IPS DF 4.7 (cell line): ENCODE measurements around the gene ARL3.
"Not testable (repeated sequence)": the region's sequence is repeated elsewhere in the genome, so short reads cannot be mapped to it uniquely, and the experiment has no call there.

Source experiments
- DNase-seq: peaks from one replicate; pipeline ENCODE4 v3.0.0-alpha.2; 2013; ENCODE audit warnings: low spot score; ENCODE audit errors: extremely low read depth

Gene ARL3, protein sequence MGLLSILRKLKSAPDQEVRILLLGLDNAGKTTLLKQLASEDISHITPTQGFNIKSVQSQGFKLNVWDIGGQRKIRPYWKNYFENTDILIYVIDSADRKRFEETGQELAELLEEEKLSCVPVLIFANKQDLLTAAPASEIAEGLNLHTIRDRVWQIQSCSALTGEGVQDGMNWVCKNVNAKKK

DNA sequence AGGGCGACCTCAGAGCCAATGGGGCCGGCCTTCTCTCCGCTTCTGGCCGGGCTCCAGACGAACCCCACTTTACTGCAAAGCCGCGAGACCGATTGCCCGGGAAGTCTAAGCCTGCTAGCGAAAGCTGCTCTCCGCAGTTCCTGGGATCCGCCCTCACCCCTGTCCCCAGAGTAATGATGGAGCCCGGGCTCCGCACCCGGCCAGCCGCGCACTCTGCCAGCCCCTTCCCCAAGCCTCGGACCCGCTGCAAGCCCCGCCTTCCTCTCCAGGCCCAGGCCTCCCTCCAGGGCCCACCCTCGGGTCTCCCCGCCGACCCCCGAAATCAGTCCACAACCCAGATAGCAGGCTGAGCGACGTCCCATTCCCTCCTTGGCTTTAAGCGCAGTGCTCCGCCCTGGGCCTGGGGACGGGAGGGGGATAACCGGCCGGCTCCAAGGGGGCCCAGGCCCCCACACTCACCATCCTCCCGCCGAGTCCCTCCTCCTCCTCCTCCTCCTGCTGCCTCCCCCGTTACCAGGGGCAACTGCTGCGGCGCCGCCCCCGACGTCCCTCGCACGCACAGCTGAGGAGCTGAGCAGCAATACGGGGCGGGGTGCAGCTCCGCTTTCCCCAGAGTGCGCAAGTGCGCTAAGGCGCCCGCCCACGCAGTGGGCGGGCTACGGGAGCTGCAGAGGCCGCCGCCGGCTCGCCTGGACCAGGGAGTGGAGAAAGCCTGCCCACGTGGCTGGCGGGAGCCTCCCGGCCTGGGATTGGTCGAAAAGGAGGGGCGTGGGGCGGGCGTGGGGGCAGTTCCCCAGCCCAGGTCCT is at the start of gene ARL3:
Gene ARL3, minus strand, starts transcription at position 584 of the 807 bp plus-strand sequence. Its CDS starts 122 bp downstream, at position 462.
- peak; percentile 83 for DNase-seq

DNA sequence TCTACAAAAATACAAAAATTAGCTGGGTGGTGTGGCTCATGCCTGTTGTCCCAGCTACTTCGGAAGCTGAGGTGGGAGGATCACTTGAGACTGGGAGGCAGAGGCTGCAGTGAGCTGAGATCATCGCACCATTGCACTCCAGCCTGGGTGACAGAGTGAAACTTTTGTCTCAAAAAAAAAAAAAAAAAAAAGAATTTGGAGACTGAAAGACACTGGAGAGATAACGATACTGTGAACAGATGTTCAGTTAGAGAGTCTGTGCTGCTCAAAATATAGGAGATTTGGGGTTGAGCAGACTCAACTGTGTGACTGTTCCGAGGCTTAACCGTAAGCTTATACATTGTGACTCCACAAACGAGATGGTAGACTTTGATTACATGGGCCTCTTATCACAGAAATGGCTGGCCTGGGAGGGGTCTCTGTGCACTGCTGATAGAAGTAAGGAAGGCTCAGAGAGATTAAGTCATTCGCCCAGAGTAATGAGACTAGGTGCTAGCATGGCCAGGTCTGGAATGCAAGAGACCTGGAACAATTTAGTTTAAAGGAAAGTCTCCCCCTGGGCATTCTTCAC is 48.9 kb upstream of the ARL3 start:
- no peak for DNase-seq

DNA sequence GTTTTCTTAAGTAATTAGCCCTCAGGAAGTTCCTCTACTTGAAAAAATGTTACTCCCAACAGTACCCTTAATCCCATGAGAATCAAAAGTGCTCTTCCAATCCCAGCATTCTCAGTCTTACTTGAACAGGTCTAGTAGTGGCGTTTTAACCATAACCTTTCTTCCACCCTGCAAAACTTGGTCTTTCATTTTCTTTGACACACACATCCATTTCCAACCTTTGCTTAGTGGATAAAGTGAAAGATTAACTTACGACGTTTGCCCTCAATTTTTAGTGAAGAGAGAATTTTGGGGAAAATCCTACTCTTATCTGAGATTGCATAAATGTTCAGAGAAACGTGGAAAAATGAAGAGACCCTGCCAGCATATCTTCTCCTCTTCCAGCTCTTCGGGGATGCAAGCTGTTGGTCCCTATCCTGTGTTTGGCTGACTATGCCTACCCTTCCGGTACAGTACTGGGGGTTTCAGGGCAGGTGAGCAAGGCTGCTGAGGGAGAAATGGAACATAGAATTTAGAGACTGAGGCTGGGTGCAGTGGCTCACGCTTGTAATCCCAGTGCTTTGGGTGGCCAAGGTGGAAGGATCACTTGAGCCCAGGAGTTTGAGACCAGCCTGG is 48.3 kb upstream of the ARL3 start:
- DNase-seq = no peak

DNA sequence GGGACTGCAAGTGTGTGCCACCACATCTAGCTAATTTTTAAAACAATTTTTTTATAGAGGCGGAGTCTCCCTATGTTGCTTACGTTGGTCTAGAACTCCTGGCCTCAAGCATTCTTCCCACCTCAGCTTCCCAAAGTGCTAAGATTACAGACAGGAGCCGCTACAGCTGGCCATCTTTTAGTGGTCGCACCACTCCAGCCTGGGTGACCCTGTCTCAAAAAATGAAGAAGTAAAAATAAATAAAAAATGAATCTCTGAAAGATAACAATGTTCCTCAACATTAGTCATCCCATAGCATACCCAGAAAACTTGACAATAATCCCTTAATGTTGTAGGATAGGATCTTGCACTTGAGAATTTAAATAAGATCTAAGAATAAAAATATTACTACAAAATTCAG is 47.8 kb upstream of the ARL3 start:
- DNase-seq = no peak

DNA sequence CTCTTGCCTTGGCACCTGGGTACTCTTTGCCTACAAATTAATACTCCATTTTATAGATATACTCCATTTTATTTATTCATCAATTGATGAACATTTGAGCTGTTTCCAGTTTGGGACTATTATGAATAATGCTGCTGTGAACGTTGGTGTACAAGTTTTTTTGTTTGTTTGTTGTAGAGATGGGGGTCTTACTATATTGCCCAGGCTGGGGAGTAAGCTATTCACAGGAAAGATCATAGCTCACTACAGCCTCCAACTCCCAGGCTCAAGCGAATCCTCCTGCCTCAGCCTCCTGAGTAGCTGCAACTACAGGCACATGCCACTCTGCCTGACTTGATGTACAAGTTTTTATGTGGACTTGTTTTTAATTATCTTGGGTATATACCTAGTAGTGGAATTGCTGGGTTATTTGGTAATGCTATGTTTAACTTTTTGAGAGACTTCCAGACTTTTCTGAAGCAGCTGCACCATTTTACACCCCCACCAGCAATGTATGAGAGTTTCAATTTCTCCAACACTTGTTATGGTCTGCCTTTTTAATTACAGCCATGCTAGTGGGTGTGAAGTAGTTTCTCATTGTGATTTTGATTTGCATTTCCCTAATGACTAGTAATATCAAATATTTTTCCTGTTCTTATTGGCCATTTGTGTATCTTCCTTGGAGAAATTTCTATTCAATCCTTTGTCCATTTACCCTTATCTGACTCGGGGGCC is 45.5 kb upstream of the ARL3 start:
- no peak for DNase-seq

DNA sequence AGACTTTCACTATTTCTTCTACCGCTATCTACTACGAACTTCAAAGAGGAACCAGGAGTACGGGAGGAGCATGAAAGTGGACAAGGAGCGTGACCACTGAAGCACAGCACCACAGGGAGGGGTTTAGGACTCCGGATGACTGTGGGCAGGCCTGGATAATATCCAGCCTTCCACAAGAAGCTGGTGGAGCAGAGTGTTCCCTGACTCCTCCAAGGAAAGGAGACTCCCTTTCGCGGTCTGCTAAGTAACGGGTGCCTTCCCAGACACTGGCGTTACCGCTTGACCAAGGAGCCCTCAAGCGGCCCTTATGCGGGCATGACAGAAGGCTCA is 44.7 kb upstream of the ARL3 start:
- DNase-seq = not testable (repeated sequence)

DNA sequence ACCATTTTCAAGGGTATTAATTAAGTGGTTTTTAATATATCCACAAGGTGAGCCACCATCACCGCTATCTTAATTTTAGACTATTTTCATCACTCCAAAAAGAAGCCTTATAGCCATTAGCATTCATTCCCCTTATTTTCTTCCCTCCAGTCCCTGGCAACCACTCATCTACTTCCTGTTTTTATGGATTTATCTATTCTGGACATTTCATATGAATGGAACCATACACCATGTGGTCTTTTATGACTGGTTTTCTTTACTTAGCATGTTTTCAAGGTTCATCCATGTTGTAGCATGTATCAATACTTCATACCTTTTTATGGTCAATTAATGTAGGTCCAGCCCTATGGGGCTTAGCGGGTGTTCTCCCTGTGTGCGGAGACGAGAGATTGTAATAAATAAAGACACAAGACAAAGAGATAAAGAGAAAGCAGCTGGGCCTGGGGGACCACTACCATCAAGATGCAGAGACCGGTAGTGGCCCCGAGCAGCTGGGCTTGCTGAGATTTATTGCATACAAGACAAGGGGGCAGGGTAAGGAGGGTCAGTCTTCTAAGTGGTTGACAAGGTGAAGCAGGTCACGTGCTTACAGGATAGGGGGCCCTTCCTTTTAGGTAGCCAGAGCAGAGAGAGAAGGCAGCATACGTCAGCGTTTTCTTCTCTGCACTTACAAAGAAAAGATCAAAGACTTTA is 44.2 kb upstream of the ARL3 start:
- no peak for DNase-seq

DNA sequence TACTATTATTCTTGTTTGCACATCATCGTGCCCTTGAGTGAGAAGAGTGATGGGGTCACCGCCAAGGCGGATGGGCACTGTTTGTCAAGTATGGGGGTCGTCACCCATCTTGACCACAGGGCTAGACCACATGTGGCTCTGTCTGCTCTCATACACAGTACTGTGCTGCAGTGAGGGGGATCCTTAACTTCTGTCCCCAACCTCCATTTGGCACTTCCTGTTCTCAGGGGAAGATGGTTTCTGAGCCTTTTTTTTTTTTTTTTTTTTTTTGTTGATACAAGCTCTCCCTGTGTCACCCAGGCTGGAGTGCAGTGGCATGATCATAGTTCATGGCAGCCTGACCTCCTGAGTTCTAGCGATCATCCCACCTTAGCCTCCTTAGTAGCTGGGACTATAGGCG is 43.1 kb upstream of the ARL3 start:
- DNase-seq = no peak

DNA sequence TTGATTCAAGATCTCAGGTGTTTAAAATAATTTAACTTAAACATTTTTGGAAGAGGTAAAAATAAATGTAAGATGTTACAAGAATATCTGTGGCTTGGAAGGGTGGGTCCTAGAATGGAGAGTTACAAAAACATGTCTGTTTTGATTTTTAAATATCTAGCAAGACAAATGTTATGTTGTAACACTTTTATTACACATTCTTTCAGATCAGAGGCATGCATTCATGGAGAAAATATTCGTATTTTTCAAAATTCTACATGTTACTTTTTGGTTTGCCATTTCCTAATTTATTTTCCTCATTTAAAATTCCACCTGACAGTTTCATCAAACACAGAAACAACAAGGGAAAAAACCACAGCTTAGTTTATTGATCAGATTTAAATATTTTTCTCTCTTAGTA is 39.5 kb upstream of the ARL3 start:
- no peak for DNase-seq

DNA sequence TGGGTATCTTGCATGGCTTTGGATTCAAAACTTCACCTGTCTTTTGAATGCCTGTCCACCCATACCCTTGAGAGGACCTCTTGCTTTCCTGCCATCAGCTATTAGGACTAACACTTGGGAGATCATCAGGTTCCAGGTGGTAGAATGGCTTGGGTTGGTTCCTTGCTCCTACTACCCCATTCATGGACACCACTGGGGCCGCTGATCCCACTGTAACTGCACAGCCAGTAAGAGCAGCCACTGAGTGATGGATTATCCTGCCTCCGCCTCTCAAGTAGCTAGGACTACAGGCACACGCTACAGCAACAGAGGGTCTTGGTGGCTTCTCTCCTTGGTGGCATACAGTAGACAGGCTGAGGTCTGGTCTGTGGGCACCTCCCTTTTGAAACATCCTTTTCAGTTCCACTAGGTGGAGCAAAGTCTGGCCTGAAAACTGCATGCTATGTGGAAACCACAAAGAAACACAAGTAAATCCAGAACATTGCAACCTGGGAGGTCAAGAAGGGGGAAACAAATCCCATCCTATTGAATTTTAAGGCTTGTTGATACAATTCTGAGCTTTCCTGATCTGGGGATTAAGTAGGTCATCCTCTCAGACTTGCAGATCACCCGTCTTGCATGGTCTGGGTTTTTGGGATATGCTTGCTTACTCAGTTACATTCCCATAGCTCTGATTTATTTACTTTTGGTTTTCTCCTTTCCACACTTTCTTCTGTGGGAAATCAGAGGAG is 38.9 kb upstream of the ARL3 start:
- DNase-seq = no peak

DNA sequence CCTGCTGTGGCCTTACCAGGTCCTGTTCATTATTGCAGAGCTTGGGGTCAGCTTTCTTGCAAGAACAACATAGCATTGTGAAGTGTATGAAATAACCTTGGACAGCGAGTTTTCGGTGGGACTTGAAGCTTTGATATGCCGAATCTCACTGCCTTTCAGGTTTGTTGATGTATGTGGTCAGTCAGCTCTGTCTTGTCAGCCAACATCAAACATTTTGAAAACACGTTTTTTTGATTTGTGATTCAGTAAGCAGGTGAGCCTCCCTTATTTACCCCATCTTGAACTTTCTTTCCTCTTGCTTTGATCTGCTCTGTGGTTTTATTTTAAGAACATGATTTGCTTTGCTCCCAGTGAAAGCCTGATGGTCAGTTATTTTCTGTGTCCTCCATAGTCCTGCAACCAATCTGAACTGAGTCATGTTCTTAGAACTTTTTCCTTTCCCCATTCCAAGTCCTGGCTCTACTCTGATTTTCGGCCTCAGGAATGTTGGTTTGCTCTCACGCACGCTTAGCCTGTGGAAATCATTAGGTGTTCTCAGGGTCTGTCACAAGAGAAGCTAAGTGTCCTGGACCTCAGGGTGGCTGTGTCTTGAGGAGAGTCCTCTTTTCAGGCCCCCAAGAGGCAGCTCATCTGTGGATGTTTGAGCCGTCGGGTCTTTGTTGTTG is 38.2 kb upstream of the ARL3 start:
- no peak for DNase-seq

DNA sequence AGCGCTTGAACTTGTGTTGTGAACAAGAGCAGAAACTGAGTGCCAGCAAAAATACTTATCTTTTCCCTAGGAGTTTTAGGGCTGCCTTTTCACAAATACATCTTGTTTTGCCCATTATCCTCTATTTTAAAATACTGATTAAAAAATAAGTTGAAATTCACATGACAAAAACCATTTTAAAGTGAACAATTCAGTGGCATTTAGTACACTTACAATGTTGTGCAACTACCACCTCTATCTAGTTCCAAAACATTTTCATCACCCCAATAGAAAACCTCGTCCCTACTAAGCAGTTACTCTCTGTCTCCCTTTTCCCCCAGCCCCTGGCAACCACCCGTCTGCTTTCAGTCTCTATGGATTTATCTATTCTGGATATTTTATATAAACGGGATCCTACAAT is 31.0 kb upstream of the ARL3 start:
- DNase-seq = no peak

DNA sequence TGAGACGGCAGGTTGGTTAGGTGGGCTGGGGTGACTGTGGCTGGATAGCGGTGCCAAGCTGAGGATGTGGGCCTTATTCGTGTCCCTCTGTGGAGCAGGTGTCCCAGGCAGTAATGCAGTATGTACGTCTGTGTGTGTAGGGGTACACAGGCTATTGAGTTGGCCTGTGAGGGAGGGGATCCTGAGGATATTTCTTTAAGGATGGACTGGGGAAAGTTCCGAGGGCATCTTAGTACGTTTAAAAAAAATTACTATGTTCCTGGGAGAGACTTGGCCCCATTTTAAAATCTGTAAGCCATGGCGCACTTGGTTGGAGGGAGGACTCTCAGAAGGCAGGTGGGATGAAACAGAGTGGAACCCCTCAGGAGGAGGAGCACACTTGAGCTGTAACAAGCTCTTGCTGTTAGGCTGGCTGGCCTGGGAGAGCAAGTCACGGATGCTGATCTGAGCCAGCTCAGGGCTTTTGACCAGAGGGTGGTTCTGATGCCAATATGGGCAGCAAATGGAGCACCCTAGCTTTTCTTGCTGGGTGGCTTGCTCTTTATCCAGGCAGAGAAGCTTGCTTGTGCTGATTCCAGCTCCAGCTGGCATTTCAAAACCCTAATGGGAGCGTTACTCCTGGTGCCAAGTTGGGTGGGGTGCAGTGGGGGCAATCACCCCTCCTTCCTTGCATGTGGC is 30.3 kb upstream of the ARL3 start:
- no peak for DNase-seq

DNA sequence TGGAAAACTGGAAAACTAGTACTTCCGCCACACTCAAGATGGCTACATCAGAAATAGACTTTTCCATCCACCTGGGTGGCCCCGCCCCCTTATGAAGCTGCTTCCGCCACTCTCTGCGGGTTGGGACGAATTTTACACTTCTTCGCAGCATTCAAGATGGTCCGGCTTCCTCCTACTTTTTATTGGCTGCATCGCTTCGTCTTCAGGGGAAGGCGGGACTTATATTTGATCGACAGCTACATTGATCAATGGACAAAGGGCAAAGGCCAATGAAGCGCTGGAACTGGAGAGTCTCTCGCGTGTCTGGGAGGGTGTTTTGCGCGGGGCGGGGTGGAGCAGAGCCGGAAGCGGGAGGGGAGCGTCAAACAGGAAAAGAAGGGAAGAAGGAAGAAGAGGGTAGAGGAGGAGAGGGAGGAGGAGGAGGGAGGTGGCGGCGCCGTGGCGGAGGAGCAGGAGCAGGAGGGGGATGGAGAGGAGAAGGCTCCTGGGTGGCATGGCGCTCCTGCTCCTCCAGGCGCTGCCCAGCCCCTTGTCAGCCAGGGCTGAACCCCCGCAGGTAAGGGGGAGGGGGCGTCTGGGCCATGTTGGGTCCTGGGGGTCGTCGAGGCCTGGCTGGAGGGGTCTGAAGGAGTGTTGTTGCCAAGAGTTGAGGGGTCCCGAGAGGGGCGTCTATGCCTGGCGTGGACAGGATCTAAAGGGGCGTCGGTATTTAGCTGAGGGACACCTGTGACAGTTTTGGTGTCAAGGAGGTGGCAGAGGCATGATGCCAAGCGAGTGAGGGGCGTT is 29.6 kb upstream of the ARL3 start, which contains the start of gene WBP1L:
Gene WBP1L, plus strand, starts transcription at position 361 of the 786 bp plus-strand sequence. Its CDS starts 106 bp downstream, at position 467.
- DNase-seq = peak; percentile 98

DNA sequence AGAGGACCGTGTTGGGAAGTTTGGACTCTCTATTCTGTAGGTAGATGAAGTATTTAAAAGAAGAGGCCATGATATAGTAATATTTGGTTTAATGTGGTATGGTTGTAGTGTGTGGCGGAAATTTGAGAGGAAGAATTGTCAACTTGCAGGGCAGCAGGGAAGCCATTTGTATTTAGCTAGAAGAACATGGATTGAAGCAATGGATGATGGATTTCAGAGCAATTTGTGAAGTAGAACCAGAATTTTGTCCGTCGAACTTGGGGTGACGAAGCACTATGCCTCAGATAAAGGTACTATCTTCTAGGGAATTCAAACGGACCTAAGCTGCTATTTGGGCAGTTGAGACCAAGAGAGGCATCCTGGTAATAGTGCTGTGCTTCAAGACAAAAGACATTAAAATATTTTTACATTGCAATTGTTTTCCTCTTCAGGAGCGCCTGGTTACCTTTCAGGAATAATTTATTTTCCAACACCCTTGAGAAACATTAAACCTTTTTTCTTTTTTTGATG is 28.9 kb upstream of the ARL3 start:
- DNase-seq = no peak

DNA sequence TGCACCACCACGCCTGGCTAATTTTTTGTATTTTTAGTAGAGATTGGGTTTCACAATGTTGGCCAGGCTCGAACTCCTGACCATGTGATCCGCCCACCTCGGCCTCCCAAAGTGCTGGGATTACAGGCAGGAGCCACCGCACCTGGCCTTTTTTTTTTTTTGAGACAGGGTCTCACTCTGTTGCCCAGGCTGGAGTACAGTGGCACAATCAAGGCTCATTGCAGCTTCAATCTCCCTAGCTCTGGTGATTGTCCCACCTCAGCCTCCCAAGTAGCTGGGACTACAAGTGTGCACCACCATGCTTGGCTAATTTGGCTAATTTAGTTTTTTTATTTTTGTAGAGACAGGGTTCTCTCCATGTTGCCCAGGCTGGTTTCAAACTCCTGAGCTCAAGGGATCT is 28.1 kb upstream of the ARL3 start:
- DNase-seq = not testable (repeated sequence)

DNA sequence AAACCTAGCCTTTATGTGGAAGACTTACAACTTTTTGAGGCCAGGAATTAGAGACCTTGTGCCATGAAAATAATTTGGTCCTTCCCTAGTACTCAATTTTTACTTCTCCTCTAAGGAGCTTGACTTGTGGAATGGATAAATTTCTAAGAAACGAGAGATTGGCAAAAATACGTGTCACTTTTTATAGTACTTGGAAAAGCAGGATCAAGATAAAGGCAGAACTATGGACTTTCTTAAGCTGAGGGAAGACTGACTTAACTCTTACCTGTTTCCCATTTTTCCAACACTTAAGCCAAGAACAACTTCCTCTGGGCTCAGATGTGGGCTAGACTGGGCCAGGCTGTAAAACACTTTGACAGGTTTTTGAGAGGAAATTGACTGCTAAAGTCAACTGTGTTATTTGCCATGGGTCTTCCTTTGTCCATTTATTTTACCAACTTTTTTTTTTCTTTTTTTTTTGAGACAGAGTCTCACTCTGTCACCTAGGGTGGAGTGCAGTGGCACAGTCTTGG is 27.6 kb upstream of the ARL3 start:
- no peak for DNase-seq

DNA sequence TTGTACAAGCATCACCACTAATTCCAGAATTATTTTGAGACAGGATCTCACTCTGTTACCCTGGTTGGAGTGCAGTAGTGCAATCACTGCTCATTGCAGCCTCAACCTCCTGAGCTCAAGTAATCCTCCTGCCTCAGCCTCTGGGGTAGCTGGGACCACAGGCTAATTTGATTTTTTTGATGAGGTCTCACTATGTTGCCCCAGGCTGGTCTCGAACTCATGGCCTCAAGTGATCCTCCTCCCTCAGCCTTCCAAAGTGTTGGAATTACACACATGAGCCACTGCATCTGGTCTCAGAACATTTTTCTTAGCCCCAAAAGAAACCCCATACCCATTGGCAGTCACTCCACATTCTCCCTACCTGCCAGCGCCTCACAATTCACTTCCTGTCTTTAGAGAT is 26.0 kb upstream of the ARL3 start:
- no peak for DNase-seq
